Measurements from ENCODE around the gene SFMBT2. TPM values are rescaled to one million over a fixed set of nuclear protein-coding genes. Genes with fewer than 3 reads are reported as not detected.
"Not testable (repeated sequence)": the region's sequence is repeated elsewhere in the genome, so short reads cannot be mapped to it uniquely, and the experiment has no call there.

SFMBT2 gene
- total RNA-seq, 4 donors from 2014 or later: 2.6 to 26.4 (median 4.5) TPM

GRCh38 chr10:7389844-7390243 lies 21.0 kb downstream of the SFMBT2 start:
- DNase-seq: no peak
- Histone ChIP-seq H3K36me3 (no peaks in the 10 kb centered on the region), H3K9me3 (no peaks in the 10 kb centered on the region), H3K4me1 (no peaks in the 10 kb centered on the region), H3K4me3 (no peak overlapping the region), H3K27ac (no peak overlapping the region), H3K27me3 (no peaks in the 10 kb centered on the region)
- TF ChIP-seq CTCF (IDR thresholded peaks at IDR 0.05) (no peak), POLR2A (IDR thresholded peaks at IDR 0.05) (no peak)

GRCh38 chr10:7389346-7389745 lies 21.5 kb downstream of the SFMBT2 start:
- DNase-seq: no peak
- H3K4me1 ChIP-seq: no peaks in the 10 kb centered on the region
- H3K4me3 ChIP-seq: no peak overlapping the region
- H3K27me3 ChIP-seq: no peaks in the 10 kb centered on the region
- no peaks in the 10 kb centered on the region for H3K9me3 ChIP-seq
- no peaks in the 10 kb centered on the region for H3K36me3 ChIP-seq
- TF ChIP-seq CTCF (IDR thresholded peaks at IDR 0.05) (no peak), POLR2A (IDR thresholded peaks at IDR 0.05) (no peak)
- H3K27ac ChIP-seq: peak overlapping the region in 1 of 4 donors; percentile 3

GRCh38 chr10:7388602-7389001 lies 22.2 kb downstream of the SFMBT2 start:
- Histone ChIP-seq H3K27me3 (no peaks in the 10 kb centered on the region), H3K4me3 (no peak overlapping the region), H3K9me3 (no peaks in the 10 kb centered on the region), H3K4me1 (no peaks in the 10 kb centered on the region), H3K27ac (no peak overlapping the region), H3K36me3 (no peaks in the 10 kb centered on the region)
- TF ChIP-seq CTCF (IDR thresholded peaks at IDR 0.05) (no peak), POLR2A (IDR thresholded peaks at IDR 0.05) (no peak)
- DNase-seq: peak in 2 of 3 donors; percentile 44 to 61

GRCh38 chr10:7388149-7388548 lies 22.7 kb downstream of the SFMBT2 start:
- not testable (repeated sequence) for H3K27me3 ChIP-seq, H3K9me3 ChIP-seq, H3K4me1 ChIP-seq, H3K4me3 ChIP-seq, DNase-seq, H3K36me3 ChIP-seq, H3K27ac ChIP-seq

GRCh38 chr10:7385114-7385513 lies 25.7 kb downstream of the SFMBT2 start:
- TF ChIP-seq POLR2A (IDR thresholded peaks at IDR 0.05): no peak
- TF ChIP-seq CTCF (IDR thresholded peaks at IDR 0.05): no peak
- H3K36me3 ChIP-seq: no peaks in the 10 kb centered on the region
- H3K27ac ChIP-seq: no peak overlapping the region
- H3K27me3 ChIP-seq: no peaks in the 10 kb centered on the region
- no peaks in the 10 kb centered on the region for H3K4me1 ChIP-seq
- H3K9me3 ChIP-seq: no peaks in the 10 kb centered on the region
- no peak for DNase-seq
- H3K4me3 ChIP-seq: no peak overlapping the region

GRCh38 chr10:7383442-7383841 lies 27.4 kb downstream of the SFMBT2 start:
- no peaks in the 10 kb centered on the region for H3K36me3 ChIP-seq
- H3K27ac ChIP-seq: no peak overlapping the region
- no peaks in the 10 kb centered on the region for H3K4me1 ChIP-seq
- H3K9me3 ChIP-seq: no peaks in the 10 kb centered on the region
- TF ChIP-seq CTCF (IDR thresholded peaks at IDR 0.05): no peak
- TF ChIP-seq POLR2A (IDR thresholded peaks at IDR 0.05): no peak
- no peak overlapping the region for H3K4me3 ChIP-seq
- H3K27me3 ChIP-seq: no peaks in the 10 kb centered on the region
- DNase-seq: no peak
